ENCODE measurements around the gene PDE7B. TPM values are rescaled to one million over a fixed set of nuclear protein-coding genes. Genes with fewer than 3 reads are reported as not detected.

The PDE7B gene
- total and polyA plus RNA-seq, 10 donors: 0.54 to 4.6 (median 1.5) TPM

DNA sequence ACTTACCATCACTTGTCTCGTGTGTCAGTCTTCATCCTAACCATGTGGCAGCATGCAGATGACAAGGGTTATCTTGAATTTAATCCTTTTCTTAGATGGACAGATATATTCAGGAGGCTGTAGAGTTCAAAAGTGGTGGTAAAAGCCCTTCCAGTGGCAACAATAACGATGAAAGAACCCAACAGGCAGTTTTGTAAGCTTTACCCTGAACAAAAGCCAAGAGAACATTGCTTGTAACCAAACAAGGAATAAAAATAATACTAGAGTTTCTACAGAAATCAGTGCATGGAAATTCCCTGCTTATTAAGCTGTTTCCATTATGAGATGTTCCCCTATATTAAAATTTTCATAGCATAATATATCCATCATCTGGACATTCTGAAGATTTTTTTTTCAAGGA is 69.7 kb downstream of the PDE7B start:
- intact Hi-C loops (cut with DNase I; ENCODE audit: low total_unique reads): no loop called here
- DNase-seq: no peak
- H3K27me3 ChIP-seq (replicated peaks in 1 of 7): no peaks in the 10 kb centered on the region
- no peak overlapping the region for H3K4me3 ChIP-seq
- WGBS, 5 donors: 67 to 77% (median 72%) methylated on average over 2 of the region's 2 CpGs
- H3K27ac ChIP-seq: no peak overlapping the region
- H3K9me3 ChIP-seq: no peaks in the 10 kb centered on the region
- H3K4me1 ChIP-seq: no peaks in the 10 kb centered on the region
- TF ChIP-seq, protein P1, sequence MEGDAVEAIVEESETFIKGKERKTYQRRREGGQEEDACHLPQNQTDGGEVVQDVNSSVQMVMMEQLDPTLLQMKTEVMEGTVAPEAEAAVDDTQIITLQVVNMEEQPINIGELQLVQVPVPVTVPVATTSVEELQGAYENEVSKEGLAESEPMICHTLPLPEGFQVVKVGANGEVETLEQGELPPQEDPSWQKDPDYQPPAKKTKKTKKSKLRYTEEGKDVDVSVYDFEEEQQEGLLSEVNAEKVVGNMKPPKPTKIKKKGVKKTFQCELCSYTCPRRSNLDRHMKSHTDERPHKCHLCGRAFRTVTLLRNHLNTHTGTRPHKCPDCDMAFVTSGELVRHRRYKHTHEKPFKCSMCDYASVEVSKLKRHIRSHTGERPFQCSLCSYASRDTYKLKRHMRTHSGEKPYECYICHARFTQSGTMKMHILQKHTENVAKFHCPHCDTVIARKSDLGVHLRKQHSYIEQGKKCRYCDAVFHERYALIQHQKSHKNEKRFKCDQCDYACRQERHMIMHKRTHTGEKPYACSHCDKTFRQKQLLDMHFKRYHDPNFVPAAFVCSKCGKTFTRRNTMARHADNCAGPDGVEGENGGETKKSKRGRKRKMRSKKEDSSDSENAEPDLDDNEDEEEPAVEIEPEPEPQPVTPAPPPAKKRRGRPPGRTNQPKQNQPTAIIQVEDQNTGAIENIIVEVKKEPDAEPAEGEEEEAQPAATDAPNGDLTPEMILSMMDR (IDR thresholded peaks at IDR 0.05 in 8 of 11, conservative IDR thresholded peaks at IDR 0.05 in 3 of 11): no peak
- no peak for TF ChIP-seq POLR2AphosphoS5 (IDR thresholded peaks at IDR 0.05)
- TF ChIP-seq POLR2A (IDR thresholded peaks at IDR 0.05): no peak
- H3K36me3 ChIP-seq: no peaks in the 10 kb centered on the region

DNA sequence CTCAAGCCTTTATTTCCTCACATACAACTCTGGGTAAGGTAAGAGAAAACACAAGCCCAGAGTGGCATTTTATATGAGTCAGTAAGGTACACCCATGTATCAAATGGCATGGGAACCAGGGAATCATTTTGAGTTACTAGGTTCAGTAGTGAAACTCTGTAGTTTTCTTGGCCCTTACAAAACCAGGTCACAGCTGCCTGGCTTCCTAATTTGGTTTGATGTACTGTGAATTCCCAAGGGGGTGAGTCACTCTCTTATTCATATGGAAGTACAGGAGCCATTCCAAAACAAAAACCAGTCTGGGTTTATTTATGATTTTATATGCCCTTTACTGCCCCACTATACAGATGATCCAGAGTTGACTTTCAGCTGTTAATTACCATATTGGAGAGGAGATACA is 70.7 kb downstream of the PDE7B start:
- intact Hi-C loops (cut with DNase I; ENCODE audit: low total_unique reads): no loop called here

DNA sequence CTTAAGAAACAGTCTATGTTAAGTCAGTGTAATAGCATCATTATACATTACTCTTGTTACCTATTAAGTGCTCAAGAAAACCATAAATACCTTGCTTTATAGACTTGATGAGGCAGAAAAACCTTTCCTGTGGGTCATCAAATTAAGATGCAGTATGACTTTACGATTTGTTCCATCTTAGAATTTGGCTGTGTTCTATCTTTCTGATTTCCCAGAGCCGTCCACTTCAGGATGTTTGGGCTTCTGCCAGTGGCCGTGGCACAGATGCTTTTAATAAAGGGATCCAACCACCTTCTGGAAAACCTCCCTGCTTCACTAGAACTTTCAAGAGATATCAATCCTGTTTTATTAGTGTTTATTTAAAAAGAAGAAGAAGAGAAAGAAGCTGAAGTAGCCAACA is 71.2 kb downstream of the PDE7B start:
- no peak overlapping the region for H3K4me3 ChIP-seq
- no peak overlapping the region for H3K27ac ChIP-seq
- no peaks in the 10 kb centered on the region for H3K4me1 ChIP-seq
- no peak for DNase-seq
- TF ChIP-seq POLR2AphosphoS5 (IDR thresholded peaks at IDR 0.05) (no peak), POLR2A (IDR thresholded peaks at IDR 0.05) (no peak)
- TF ChIP-seq, protein P1 (IDR thresholded peaks at IDR 0.05 in 8 of 11, conservative IDR thresholded peaks at IDR 0.05 in 3 of 11): no peak
- intact Hi-C loops (cut with DNase I; ENCODE audit: low total_unique reads): no loop called here
- 68 to 83% (median 74%) methylated on average over 3 of the region's 3 CpGs for WGBS, 5 donors
- H3K36me3 ChIP-seq: no peaks in the 10 kb centered on the region
- H3K9me3 ChIP-seq: no peaks in the 10 kb centered on the region
- H3K27me3 ChIP-seq (replicated peaks in 1 of 7): no peaks in the 10 kb centered on the region

More for the DNA sequence above, 70.7 kb downstream of the PDE7B start:
- TF ChIP-seq POLR2A (IDR thresholded peaks at IDR 0.05) (no peak), POLR2AphosphoS5 (IDR thresholded peaks at IDR 0.05) (no peak)
- TF ChIP-seq, protein P1 (IDR thresholded peaks at IDR 0.05 in 8 of 11, conservative IDR thresholded peaks at IDR 0.05 in 3 of 11): no peak
- Histone ChIP-seq H3K27ac (no peak overlapping the region), H3K9me3 (no peaks in the 10 kb centered on the region), H3K27me3 (replicated peaks in 1 of 7) (no peaks in the 10 kb centered on the region), H3K4me1 (no peaks in the 10 kb centered on the region), H3K4me3 (no peak overlapping the region), H3K36me3 (no peaks in the 10 kb centered on the region)
- no peak for DNase-seq

DNA sequence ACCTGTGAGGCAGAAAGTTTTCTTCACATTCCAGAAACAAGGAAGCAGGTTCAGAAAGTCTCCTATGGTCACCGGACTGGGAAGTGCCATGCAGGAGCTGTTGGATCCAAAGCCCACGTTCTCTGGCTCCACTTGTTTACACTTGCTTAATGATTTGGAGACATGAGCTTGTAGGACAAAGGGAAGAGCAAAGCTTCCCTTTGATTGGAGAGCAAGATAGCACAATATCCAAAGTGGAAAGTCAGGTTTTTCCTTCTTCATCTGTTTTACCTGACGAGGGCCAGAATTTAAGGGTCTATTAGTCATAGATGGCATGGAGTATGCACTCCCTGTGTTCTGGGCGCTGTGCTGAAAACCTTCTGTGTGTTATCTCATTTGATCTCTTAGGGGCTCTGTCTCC is 81.2 kb downstream of the PDE7B start:
- Histone ChIP-seq H3K27ac (no peak overlapping the region), H3K4me3 (no peak overlapping the region), H3K27me3 (replicated peaks in 1 of 7) (no peaks in the 10 kb centered on the region), H3K36me3 (no peaks in the 10 kb centered on the region), H3K9me3 (no peaks in the 10 kb centered on the region), H3K4me1 (no peaks in the 10 kb centered on the region)
- WGBS, 5 donors: 74 to 93% (median 88%) methylated on average over 4 of the region's 4 CpGs
- intact Hi-C loops (cut with DNase I; ENCODE audit: low total_unique reads): no loop called here
- TF ChIP-seq POLR2AphosphoS5 (IDR thresholded peaks at IDR 0.05) (no peak), POLR2A (IDR thresholded peaks at IDR 0.05) (no peak)
- TF ChIP-seq, protein P1 (IDR thresholded peaks at IDR 0.05 in 8 of 11, conservative IDR thresholded peaks at IDR 0.05 in 3 of 11): no peak
- DNase-seq: no peak
